GM12878 (cell line): ENCODE results near the gene NOP10.

Source experiments
- CHD2 ChIP-seq: IDR thresholded peaks from 2 replicates; pipeline ENCODE4 v1.6.1; 2011; ENCODE audit warnings: low read depth, low read length, improper control_type of control experiment, borderline replicate concordance
- CTCF ChIP-seq, 3 experiments: IDR thresholded peaks in 2 of 3; conservative IDR thresholded peaks in 1 of 3; 2 replicates each; pipeline ENCODE4 v1.5.1; 2011; ENCODE audit warnings: low read depth in 3 of 3, low read length in 3 of 3, mild to moderate bottlenecking in 3 of 3, control low read depth in 2 of 3, moderate library complexity in 2 of 3, inconsistent platforms in 1 of 3, mixed read lengths in 1 of 3; ENCODE audit not compliant: control insufficient read depth in 2 of 3, insufficient read depth in 1 of 3; ENCODE audit errors: extremely low read depth in 1 of 3
- E2F4 ChIP-seq: IDR thresholded peaks from 2 replicates; pipeline ENCODE4 v1.6.1; 2012; ENCODE audit warnings: low read depth, low read length, improper control_type of control experiment
- EP300 ChIP-seq, 2 experiments: fragments of 150-350 bp in 1 of 2; IDR thresholded peaks; 2 replicates each; pipeline ENCODE4 v1.6.1; 2011 to 2012; ENCODE audit warnings: low read depth in 2 of 2, low read length in 2 of 2, borderline replicate concordance in 1 of 2, improper control_type of control experiment in 1 of 2, inconsistent platforms in 1 of 2; ENCODE audit not compliant: control insufficient read depth in 1 of 2
- JUND ChIP-seq: IDR thresholded peaks from 2 replicates; pipeline ENCODE4 v1.6.1; 2012; ENCODE audit warnings: low read depth, mild to moderate bottlenecking, low read length, improper control_type of control experiment, moderate library complexity
- POLR2A ChIP-seq: IDR thresholded peaks from 2 replicates; pipeline ENCODE4 v1.6.1; 2011; ENCODE audit warnings: low read depth, mild to moderate bottlenecking, low read length
- SMAD1 ChIP-seq: fragments of 450-650 bp; IDR thresholded peaks from 2 replicates; pipeline ENCODE4 v1.6.1; 2018; ENCODE audit warnings: mild to moderate bottlenecking, low read depth; ENCODE audit not compliant: partially characterized antibody
- ZBTB33 ChIP-seq: fragments of 450-650 bp; IDR thresholded peaks from 2 replicates; pipeline ENCODE4 v1.6.1; 2017; ENCODE audit warnings: mild to moderate bottlenecking

GRCh38 chr15:34331809-34332208, 11.1 kb downstream of the NOP10 start:
- TF ChIP-seq ZBTB33 = no peak
- no peak for TF ChIP-seq EP300 (IDR thresholded peaks at IDR 0.05; ENCODE audit: borderline replicate concordance in 1 of 2, control insufficient read depth in 1 of 2, low read depth in 2 of 2, low read length in 2 of 2)
- no peak for TF ChIP-seq CHD2
- no peak for TF ChIP-seq CTCF (IDR thresholded peaks at IDR 0.05 in 2 of 3, conservative IDR thresholded peaks at IDR 0.05 in 1 of 3; ENCODE audit: control insufficient read depth in 2 of 3, extremely low read depth in 1 of 3, insufficient read depth in 1 of 3, low read depth in 3 of 3, low read length in 3 of 3)
- TF ChIP-seq E2F4 = no peak
- TF ChIP-seq POLR2A = no peak
- TF ChIP-seq SMAD1 = no peak
- no peak for TF ChIP-seq JUND
